GM19328 (cell line): ENCODE results near the gene ETV7.

Experiments used
- ATAC-seq: cut with Tn5 transposase; IDR thresholded peaks from one replicate; pipeline ENCODE4 v1.9.1; 2021; ENCODE audit warnings: mild to moderate bottlenecking, moderate library complexity; ENCODE audit not compliant: unreplicated experiment

The ETV7 gene

DNA sequence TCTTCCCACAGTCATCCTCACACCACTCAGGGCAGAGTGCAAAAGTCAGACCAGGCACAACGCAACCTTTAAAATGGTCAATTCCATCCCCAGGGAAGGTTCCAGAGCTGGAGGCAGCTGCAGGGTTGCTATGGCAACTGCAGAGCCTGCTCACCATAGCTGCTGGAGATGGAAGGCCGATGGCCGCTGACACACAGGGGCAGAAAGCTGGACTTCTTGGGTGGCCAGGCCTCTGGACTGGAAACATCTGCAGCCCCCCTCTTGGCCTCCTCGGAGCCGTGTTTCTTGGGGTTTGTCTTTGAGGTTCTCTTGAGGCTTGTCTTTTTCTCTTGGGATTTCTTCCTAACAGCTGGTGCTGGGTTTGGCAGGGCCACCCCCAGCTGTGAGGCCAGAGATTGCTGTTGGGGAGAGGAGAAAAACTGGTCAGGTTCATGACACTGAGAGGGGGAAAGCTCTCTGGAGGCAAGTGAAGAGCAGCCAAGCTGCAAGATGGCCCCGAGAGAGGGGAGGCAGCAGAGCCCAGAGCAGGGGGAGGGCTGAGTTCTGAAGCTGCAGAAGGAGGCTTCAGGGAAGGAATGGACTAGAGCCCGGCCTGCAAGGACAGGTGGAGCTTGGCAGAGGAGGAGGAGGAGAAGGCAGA is 61.0 kb downstream of the ETV7 start:
- no peak for ATAC-seq

DNA sequence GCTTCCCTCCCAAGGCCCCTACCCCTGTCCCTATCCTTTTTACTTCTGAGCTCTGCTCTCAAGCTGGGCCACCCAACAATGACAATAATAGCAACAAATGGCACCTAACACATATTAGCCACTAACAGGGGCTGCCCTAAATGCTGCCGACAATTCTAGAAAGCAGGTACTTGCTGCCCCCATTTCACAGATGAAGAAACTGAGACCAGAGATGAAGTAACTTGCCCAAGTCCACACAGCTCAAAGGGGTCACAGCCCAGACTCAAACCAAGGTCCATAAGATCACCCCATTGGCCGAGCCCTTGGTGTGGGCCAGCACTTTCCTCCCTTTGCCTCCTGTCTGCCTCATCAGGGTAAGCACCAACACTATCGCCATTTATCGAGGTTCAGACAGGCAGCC is 62.8 kb downstream of the ETV7 start:
- ATAC-seq, result no peak

DNA sequence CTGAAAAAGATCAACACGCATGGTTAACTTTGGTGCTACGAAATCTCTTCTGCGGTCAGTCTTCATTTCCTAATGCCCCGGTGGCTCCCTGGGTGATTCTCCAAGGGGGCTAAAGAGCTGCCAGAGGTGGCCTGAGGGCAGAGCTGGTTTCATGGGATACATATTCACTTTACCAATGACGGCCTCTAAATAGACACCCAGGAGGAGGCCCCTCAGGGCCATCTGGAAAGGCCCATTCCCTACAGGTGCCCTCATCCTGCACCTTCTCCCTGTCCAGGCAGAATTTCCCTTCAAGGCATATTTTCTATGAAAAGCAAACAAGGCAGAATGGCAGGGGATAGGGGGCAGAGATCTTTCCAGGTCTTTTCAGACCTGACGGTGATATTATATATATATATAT is 63.3 kb downstream of the ETV7 start:
- no peak for ATAC-seq

DNA sequence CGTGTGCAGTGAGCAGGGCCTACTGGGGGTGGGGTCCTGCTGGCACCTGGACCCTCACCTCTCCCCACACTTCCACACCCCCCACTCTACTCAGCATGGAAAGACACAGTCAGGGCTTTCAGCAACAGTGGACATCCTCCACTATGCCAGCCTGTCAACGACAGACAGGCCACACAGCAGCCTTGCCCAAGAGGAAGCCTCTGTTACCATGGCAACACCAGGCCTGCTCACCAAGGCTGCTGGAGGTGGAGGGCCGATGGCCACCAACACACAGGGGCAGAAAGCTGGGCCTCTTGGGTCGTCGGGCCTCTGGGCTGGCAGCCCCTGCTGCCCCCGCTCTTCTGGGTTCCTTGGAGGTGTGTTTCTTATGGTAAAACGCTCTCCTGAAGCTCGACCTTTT is 64.4 kb downstream of the ETV7 start:
- no peak for ATAC-seq

DNA sequence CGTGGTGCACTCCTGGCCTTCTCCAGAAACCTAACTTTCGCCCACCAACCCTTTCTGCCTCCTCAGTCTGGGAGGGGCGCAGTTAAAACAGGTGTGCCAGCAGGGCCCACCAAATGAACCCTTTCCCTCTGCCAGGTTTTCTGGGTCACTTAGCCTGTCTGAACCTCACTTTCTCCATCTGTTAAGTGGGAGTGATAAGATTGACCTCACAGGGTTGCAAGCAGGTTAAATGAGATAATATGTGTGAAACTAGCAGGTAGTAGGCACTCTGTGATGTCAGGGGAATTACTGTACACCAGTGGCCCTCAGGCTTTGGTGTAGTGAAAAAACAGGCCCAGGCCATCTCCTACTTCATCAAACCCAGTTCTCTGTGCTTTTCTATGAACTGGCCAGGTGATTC is 64.9 kb downstream of the ETV7 start:
- no peak for ATAC-seq

DNA sequence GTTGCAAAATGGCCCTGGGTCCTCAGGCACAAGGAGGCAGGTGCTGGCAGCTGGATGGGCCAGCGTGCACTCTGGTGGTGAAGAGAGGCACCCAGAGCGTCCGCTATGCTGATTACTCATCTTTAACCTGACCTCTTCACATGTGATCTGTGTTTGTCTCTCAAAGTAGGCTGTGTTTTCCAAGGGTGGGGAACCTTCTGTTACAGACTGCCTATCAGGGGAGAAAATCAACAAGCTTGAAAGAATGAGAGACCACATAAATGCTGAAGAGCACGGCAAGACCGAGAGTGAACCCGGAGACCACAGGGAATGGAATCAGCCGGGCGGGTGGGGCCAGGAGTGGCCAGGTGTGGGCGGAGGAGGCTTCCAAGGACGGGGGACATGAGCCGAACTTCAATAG is 67.0 kb downstream of the ETV7 start:
- ATAC-seq, result no peak

DNA sequence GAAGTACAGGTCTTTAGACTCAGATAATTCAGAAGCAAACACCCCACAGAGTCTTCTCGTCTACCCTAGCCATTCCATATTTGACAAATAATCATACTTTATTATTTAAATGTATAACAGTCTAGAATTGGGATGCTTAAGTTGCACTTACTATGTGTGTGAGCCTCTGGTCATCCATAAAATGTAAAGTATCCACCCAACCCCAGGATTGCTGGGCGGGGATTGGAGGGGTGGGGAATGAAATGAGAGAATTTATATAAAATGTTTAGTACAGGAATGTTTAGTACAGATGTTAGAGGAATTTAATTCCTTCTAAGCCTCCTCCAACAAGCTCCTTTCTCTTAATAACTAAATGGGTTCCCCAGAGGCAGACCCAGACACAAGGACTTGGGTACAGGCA is 67.6 kb downstream of the ETV7 start:
- ATAC-seq, result no peak

DNA sequence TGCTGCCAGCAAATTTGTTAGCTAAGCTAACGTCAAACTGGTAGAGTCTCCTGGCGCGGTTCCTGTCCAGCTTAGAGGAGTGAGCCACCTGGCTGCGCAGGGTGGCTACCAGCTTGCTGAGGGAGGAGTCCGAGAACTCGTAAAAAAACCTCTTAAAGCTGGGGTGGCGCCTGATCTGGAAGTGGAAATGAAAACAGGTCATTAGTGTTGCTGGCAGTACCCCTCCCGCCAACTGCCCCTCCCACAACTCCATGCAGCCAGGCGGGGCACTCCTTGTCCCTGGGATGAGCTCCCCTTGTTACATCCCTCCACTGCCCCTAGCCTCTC is 68.1 kb downstream of the ETV7 start:
- ATAC-seq, result no peak

DNA sequence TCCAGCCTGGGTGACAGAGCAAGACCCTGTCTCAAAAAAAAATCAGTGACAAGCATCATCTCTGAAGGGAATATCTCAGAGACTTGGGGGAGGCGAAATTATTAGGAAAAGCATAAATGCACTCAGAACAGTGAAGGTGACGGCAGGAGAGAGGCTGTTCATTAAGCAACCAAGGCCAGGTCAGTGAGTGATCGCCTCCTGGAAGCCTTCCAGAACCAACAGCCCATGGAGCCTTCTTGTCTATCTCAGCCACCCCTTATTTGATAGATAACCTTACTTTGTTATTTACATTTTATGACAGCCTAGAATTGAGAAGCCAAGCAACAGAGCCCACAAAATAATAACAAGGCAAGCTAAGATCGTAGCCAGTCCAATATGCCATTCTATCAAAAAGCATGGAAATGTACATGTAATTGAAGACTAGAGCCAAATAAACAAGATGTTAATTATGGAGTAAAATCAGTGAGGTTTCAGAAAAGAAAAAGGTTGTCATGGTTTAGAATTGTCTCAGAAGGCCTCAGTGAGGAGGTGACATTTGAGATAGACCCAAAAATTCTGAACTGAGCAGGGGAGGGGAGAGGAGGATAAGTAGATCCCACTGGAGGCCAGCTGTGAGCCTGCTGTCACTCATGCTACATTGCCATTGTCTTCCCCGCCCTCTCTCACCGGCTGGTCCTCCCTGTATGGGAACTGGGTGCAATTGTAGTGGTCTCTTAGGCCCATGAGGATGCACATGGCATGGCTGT is 68.6 kb downstream of the ETV7 start:
- no peak for ATAC-seq

DNA sequence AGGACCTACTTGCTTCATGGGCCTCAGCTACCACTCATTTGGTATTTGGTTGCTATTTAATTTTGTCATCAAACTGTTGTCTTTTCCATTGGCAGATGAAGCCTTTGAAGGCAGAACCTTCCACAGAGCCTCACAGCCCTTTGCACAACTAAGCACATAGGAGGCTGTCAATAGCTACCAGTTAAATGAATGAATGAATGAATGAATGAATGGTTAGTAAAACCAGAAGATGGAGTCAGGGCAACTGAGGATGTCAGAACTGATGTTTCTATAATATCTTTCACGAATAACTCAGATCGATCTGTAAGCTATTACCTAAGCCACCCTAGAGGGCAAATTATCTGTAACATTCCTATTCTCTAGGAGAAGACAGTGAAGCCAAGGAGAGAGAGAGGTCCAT is 69.8 kb downstream of the ETV7 start:
- no peak for ATAC-seq
